Neutrophil (primary cell): Measurements from ENCODE around the gene ASTN1.

Experiments used
- H3K27ac ChIP-seq: fragments of 200-600 bp; sonication (generic); 2 replicates; pipeline ENCODE4 v1.5.1; 2016; ENCODE audit warnings: mild to moderate bottlenecking, moderate library complexity
- H3K27me3 ChIP-seq: fragments of 200-600 bp; sonication (generic); 2 replicates; pipeline ENCODE4 v1.6.0; 2016; ENCODE audit warnings: mild to moderate bottlenecking
- H3K36me3 ChIP-seq: fragments of 200-600 bp; sonication (generic); 2 replicates; pipeline ENCODE4 v1.5.1; 2017
- H3K4me1 ChIP-seq, 2 experiments: fragments of 200-600 bp in 1 of 2; sonication (generic) in 1 of 2; 1 replicate in 1 of 2; 2 replicates in 1 of 2; pipeline versions ENCODE4 v1.5.1 to v1.6.1; 2013 to 2016; ENCODE audit warnings: low read depth in 1 of 2, low read length in 1 of 2, mild to moderate bottlenecking in 1 of 2, moderate library complexity in 1 of 2; ENCODE audit not compliant: control insufficient read depth in 1 of 2, insufficient read depth in 1 of 2
- H3K4me3 ChIP-seq, 2 experiments: fragments of 200-600 bp in 1 of 2; sonication (generic) in 1 of 2; 1 replicate in 1 of 2; 2 replicates in 1 of 2; pipeline ENCODE4 v1.5.1; 2013 to 2016; ENCODE audit warnings: low read depth in 1 of 2, low read length in 1 of 2, mild to moderate bottlenecking in 1 of 2, moderate library complexity in 1 of 2
- H3K9me3 ChIP-seq: fragments of 200-600 bp; sonication (generic); 2 replicates; pipeline ENCODE4 v1.5.1; 2016
- TF ChIP-seq, protein P1 (sequence below): fragments of 200-600 bp; sonication (generic); IDR thresholded peaks from 2 replicates; pipeline ENCODE4 v1.5.1; 2016; ENCODE audit warnings: antibody characterized with exemption

The ASTN1 gene

DNA sequence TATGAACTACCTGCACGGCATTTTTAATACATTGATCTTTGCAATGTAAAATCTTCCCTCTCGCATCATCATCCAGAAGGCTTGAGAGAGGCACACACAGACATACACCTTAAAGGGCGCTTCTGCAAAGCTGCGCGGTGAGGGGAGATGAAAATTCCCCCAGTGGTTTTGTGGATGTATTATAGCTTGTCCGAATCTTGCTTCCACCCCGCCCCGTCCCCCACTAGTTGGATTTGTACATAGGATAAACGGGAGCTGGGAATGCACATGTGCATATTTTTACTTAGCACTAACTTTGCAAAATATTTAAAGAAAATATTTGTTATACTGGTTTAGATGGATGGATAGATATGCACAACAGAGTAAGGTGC, 542 bp upstream of the ASTN1 start:
- H3K27me3 ChIP-seq: peaks cover 57% of the 10 kb centered on the region
- TF ChIP-seq, protein P1, sequence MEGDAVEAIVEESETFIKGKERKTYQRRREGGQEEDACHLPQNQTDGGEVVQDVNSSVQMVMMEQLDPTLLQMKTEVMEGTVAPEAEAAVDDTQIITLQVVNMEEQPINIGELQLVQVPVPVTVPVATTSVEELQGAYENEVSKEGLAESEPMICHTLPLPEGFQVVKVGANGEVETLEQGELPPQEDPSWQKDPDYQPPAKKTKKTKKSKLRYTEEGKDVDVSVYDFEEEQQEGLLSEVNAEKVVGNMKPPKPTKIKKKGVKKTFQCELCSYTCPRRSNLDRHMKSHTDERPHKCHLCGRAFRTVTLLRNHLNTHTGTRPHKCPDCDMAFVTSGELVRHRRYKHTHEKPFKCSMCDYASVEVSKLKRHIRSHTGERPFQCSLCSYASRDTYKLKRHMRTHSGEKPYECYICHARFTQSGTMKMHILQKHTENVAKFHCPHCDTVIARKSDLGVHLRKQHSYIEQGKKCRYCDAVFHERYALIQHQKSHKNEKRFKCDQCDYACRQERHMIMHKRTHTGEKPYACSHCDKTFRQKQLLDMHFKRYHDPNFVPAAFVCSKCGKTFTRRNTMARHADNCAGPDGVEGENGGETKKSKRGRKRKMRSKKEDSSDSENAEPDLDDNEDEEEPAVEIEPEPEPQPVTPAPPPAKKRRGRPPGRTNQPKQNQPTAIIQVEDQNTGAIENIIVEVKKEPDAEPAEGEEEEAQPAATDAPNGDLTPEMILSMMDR: no peak
- H3K4me1 ChIP-seq: no peaks in the 10 kb centered on the region
- no peaks in the 10 kb centered on the region for H3K36me3 ChIP-seq
- H3K4me3 ChIP-seq: no peak overlapping the region
- no peaks in the 10 kb centered on the region for H3K9me3 ChIP-seq
- H3K27ac ChIP-seq: no peak overlapping the region

DNA sequence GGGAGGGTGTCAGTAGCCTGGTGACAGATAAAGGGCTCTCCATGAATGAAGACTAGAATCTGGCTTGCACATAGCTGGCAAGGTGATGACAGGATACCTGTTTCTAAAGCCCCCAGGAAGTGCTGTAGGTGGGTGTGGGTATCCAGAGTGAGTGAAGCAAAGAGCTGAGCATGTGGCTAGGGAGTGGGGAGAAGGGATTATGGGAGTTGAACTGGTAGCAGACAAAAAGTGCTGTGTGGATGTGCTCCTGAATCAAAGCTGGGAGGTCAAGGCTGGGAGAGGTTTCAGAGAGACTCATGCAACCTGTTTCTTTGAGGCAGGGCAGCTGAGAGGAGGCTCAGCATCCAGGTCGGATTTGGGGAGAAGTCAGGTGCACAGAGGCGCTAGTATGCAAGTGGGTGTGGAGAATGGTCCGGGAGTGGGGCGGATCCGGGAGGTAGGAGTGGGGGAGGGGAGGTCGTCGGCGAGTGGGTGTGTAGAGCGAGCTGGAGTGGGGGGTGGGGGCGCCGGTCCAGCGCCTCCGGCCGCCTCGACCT, 600 bp downstream of the ASTN1 start:
- TF ChIP-seq, protein P1: no peak
- peaks cover 45% of the 10 kb centered on the region for H3K27me3 ChIP-seq
- no peaks in the 10 kb centered on the region for H3K9me3 ChIP-seq
- no peak overlapping the region for H3K4me3 ChIP-seq
- H3K27ac ChIP-seq: no peak overlapping the region
- no peaks in the 10 kb centered on the region for H3K36me3 ChIP-seq
- H3K4me1 ChIP-seq: no peaks in the 10 kb centered on the region

DNA sequence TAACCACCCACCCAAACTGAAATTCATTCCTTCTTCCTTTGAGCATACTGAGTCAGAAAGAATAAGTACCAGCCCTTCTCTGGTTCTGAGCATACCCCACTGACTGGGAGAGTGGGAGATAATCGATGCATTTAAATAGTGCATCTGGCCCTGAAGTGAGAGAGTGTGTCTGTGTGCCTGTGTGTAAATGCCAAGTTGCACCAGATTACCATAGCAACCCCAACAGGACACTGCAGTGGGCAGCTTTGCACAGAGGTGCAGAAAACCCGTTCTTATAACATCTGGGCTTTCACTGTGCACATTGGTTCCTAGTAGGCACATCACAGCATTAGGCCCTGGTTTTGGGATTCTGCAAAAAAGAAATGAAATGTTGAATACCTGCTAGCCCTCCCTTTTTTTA, 2.3 kb downstream of the ASTN1 start:
- H3K27me3 ChIP-seq: peaks cover 41% of the 10 kb centered on the region
- no peak overlapping the region for H3K4me3 ChIP-seq
- no peak overlapping the region for H3K27ac ChIP-seq
- H3K4me1 ChIP-seq: no peaks in the 10 kb centered on the region
- H3K36me3 ChIP-seq: no peaks in the 10 kb centered on the region
- TF ChIP-seq, protein P1: no peak
- no peaks in the 10 kb centered on the region for H3K9me3 ChIP-seq

DNA sequence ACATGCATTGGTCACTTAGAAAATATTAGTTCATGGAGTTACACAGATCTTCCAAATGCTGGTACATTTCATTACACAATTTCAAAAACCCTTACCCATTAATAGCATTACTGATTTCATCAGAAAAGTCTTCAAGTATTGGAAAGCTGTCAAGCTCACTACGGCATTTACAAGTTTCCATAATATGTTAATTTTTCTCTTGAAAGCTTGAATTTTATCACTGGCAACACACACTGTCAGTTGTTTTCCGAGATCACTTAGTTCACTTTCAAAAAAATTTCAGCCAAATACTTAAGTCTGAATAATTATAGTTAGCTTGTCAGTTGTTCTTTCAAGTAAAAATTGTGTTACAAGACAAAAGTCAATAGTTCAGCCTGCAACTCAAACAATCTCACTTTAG, 18.0 kb downstream of the ASTN1 start:
- Histone ChIP-seq H3K27me3 (no peaks in the 10 kb centered on the region), H3K27ac (no peak overlapping the region), H3K36me3 (no peaks in the 10 kb centered on the region), H3K4me3 (no peak overlapping the region), H3K4me1 (no peaks in the 10 kb centered on the region), H3K9me3 (no peaks in the 10 kb centered on the region)
- TF ChIP-seq, protein P1: no peak

DNA sequence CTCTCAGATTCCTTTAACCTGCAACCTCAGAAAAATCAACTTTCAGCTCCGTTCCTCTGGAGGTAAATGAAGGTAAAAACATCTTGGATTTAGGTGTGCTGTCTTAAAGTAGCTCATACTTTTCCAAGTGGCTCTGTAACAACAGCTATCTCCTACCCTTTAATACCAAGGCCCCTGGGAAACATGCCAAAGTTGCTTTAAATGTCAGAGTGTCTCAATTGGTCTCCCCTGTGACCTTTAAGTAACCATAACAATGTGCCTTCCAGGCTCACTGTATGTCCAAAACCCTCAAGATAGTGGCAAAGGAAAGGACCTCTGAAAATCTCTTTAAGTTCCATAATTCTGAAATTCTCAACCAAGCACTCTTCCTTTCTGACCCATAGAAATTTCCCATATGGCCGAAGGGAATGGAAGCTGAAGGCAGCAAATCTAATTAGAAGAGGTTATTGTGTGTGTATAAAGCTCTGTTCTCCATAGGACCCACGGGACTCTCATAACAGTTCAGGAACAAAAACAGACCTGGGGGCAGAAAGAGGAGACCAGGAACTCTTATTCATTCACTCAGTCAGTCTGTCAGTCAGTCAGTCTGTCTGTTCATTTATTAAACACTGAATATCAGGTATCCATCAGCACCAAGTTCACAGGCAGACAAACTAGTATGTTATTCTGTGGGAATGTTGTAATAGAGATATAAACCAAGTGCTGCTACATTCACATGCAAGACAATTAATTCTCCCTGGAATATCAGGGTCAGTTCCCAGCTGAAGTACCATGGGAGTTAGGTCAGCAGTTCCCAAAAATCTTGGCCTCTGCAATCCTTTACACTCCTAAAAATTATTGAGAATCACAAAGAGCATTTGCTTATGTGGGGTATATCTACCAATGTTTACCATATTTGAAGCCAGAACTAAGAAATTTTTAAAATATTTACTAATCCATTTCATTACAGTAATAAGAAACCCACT, 19.1 kb downstream of the ASTN1 start:
- Histone ChIP-seq H3K4me1 (no peaks in the 10 kb centered on the region), H3K36me3 (no peaks in the 10 kb centered on the region), H3K4me3 (no peak overlapping the region), H3K9me3 (no peaks in the 10 kb centered on the region), H3K27ac (no peak overlapping the region), H3K27me3 (no peaks in the 10 kb centered on the region)
- TF ChIP-seq, protein P1: no peak
